ACHN (cell line): Measurements from ENCODE around the gene HVCN1.

Experiments
- DNase-seq: peaks from one replicate; pipeline ENCODE4 v3.0.0-alpha.2; 2015
- in situ Hi-C: cut with HindIII; loops from 2 replicates; pipeline ENCODE4 v1.10.0; 2017; ENCODE audit warnings: low sequenced_read_pairs, low pct_ligation_motif_present, low pct_unique_long_range_greater_than_20kb

The HVCN1 gene

GRCh38 chr12:110704231-110704630 lies 15.3 kb upstream of the HVCN1 start:
- in situ Hi-C loops = no loop called here

GRCh38 chr12:110702081-110702480 lies 13.2 kb upstream of the HVCN1 start:
- in situ Hi-C loops = no loop called here
- no peak for DNase-seq

More at GRCh38 chr12:110704231-110704630, 15.3 kb upstream of the HVCN1 start:
- DNase-seq = no peak

GRCh38 chr12:110699591-110700445 lies 10.9 kb upstream of the HVCN1 start:
- DNase-seq = peak; percentile 16
- in situ Hi-C loops = no loop called here

GRCh38 chr12:110698171-110698902 lies 9.4 kb upstream of the HVCN1 start:
- in situ Hi-C loops = no loop called here
- peak; percentile 92 for DNase-seq

- in situ Hi-C loops = no loop called here
- DNase-seq = no peak
Observed at GRCh38 chr12:110697236-110697635, 8.3 kb upstream of the HVCN1 start.

GRCh38 chr12:110696283-110696682 lies 7.4 kb upstream of the HVCN1 start:
- in situ Hi-C loops = no loop called here
- no peak for DNase-seq

- in situ Hi-C loops = no loop called here
- no peak for DNase-seq
Observed at GRCh38 chr12:110694330-110694901, 5.5 kb upstream of the HVCN1 start.

- DNase-seq = no peak
- in situ Hi-C loops = no loop called here
Observed at GRCh38 chr12:110693731-110694130, 4.8 kb upstream of the HVCN1 start.

- no peak for DNase-seq
- in situ Hi-C loops = no loop called here
Observed at GRCh38 chr12:110690127-110690430, 1.2 kb upstream of the HVCN1 start.

- in situ Hi-C loops = no loop called here
- no peak for DNase-seq
Observed at GRCh38 chr12:110689281-110690126, 589 bp upstream of the HVCN1 start.

GRCh38 chr12:110687396-110688169 lies 1.3 kb downstream of the HVCN1 start:
- in situ Hi-C loops = no loop called here

GRCh38 chr12:110686294-110686903 lies 2.5 kb downstream of the HVCN1 start:
- in situ Hi-C loops = no loop called here

More at GRCh38 chr12:110687396-110688169, 1.3 kb downstream of the HVCN1 start:
- no peak for DNase-seq

GRCh38 chr12:110684312-110684836 lies 4.5 kb downstream of the HVCN1 start:
- in situ Hi-C loops = no loop called here

More at GRCh38 chr12:110686294-110686903, 2.5 kb downstream of the HVCN1 start:
- no peak for DNase-seq

GRCh38 chr12:110683888-110684287 lies 5.0 kb downstream of the HVCN1 start:
- no peak for DNase-seq
- in situ Hi-C loops = no loop called here

More at GRCh38 chr12:110684312-110684836, 4.5 kb downstream of the HVCN1 start:
- DNase-seq = no peak

GRCh38 chr12:110680032-110680431 lies 8.9 kb downstream of the HVCN1 start:
- in situ Hi-C loops = no loop called here
- DNase-seq = no peak

- in situ Hi-C loops = no loop called here
- no peak for DNase-seq
Observed at GRCh38 chr12:110679201-110679600, 9.7 kb downstream of the HVCN1 start.

- in situ Hi-C loops = no loop called here
- DNase-seq = no peak
Observed at GRCh38 chr12:110677982-110678381, 10.9 kb downstream of the HVCN1 start.
